GM23338 (cell line): ENCODE measurements around the gene H2BK1. TPM values are rescaled to one million over a fixed set of nuclear protein-coding genes. Genes with fewer than 3 reads are reported as not detected.

Experiments used
- ATAC-seq: fragments of 200-7000 bp; cut with Tn5 transposase; 3 replicates; pipeline ENCODE4 v1.9.1; 2020
- DNase-seq: peaks from one replicate; pipeline ENCODE4 v3.0.0-alpha.2; 2015; ENCODE audit warnings: low spot score
- H2AFZ ChIP-seq: fragments of 200-600 bp; sonication (generic); 2 replicates; pipeline ENCODE4 v1.8.0; 2016; ENCODE audit warnings: antibody characterized with exemption, mild to moderate bottlenecking, moderate library complexity
- H3F3A ChIP-seq: fragments of 200-600 bp; sonication (generic); replicated peaks from 2 replicates; pipeline ENCODE4 v1.8.0; 2017; ENCODE audit warnings: antibody characterized with exemption, mixed run types, low read depth
- H3K27ac ChIP-seq: fragments of 200-600 bp; sonication (generic); 2 replicates; pipeline ENCODE4 v1.6.1; 2016; ENCODE audit warnings: low read depth
- H3K27me3 ChIP-seq: fragments of 200-600 bp; sonication (generic); 2 replicates; pipeline ENCODE4 v1.8.0; 2016; ENCODE audit warnings: mild to moderate bottlenecking, mixed run types, moderate library complexity; ENCODE audit not compliant: insufficient read depth
- H3K36me3 ChIP-seq: fragments of 200-600 bp; sonication (generic); 2 replicates; pipeline ENCODE4 v1.8.0; 2016; ENCODE audit warnings: mild to moderate bottlenecking; ENCODE audit not compliant: insufficient read depth
- H3K4me1 ChIP-seq: fragments of 200-600 bp; sonication (generic); 2 replicates; pipeline ENCODE4 v1.8.0; 2016; ENCODE audit warnings: mild to moderate bottlenecking, moderate library complexity; ENCODE audit not compliant: insufficient read depth
- H3K4me2 ChIP-seq: fragments of 200-600 bp; sonication (generic); 2 replicates; pipeline ENCODE4 v1.7.1; 2017; ENCODE audit warnings: mixed run types
- H3K4me3 ChIP-seq: fragments of 200-600 bp; sonication (generic); 2 replicates; pipeline ENCODE4 v1.6.1; 2016; ENCODE audit warnings: mixed run types
- H3K79me2 ChIP-seq: fragments of 200-600 bp; sonication (generic); replicated peaks from 2 replicates; pipeline ENCODE4 v1.8.0; 2017; ENCODE audit warnings: mild to moderate bottlenecking; ENCODE audit not compliant: insufficient read depth
- H3K9me2 ChIP-seq: fragments of 200-600 bp; sonication (generic); 2 replicates; pipeline ENCODE4 v1.8.0; 2017; ENCODE audit not compliant: insufficient read depth
- H4K20me1 ChIP-seq: fragments of 200-600 bp; sonication (generic); replicated peaks from 2 replicates; pipeline ENCODE4 v1.8.0; 2017; ENCODE audit warnings: mild to moderate bottlenecking; ENCODE audit not compliant: insufficient read depth
- H3K27ac Mint-ChIP-seq: 2 replicates; pipeline ENCODE4 v1.8.0; 2020; ENCODE audit warnings: inconsistent platforms, mild to moderate bottlenecking, moderate library complexity, mixed read lengths
- H3K27me3 Mint-ChIP-seq: 3 replicates; pipeline ENCODE4 v1.8.0; 2022; ENCODE audit warnings: low read depth, mild to moderate bottlenecking, moderate library complexity, mixed read lengths, inconsistent platforms; ENCODE audit not compliant: insufficient read depth, poor library complexity
- H3K36me3 Mint-ChIP-seq: 3 replicates; pipeline ENCODE4 v1.8.0; 2021; ENCODE audit warnings: low read depth, mild to moderate bottlenecking, inconsistent platforms, moderate library complexity, mixed read lengths
- H3K4me1 Mint-ChIP-seq: 3 replicates; pipeline ENCODE4 v1.8.0; 2020; ENCODE audit warnings: mild to moderate bottlenecking, inconsistent platforms, mixed read lengths
- H3K4me3 Mint-ChIP-seq: 3 replicates; pipeline ENCODE4 v1.8.0; 2021; ENCODE audit warnings: moderate library complexity, mild to moderate bottlenecking, inconsistent platforms, mixed read lengths
- H3K9me3 Mint-ChIP-seq: 3 replicates; pipeline ENCODE4 v1.8.0; 2020; ENCODE audit warnings: moderate library complexity, mild to moderate bottlenecking, inconsistent platforms, mixed read lengths
- CREB1 ChIP-seq: fragments of 250-450 bp; sonication (Bioruptor Pico); IDR thresholded peaks from 2 replicates; pipeline ENCODE4 v1.5.0; 2020; ENCODE audit warnings: low read depth, mild to moderate bottlenecking, moderate library complexity
- CTCF ChIP-seq, 2 experiments: fragments of 200-600 bp in 1 of 2; sonication (generic) in 1 of 2; conservative IDR thresholded peaks; 2 replicates each; pipeline versions ENCODE4 v1.5.1 to v1.6.1; 2016 to 2017; ENCODE audit warnings: antibody characterized with exemption in 2 of 2, low read depth in 2 of 2, mild to moderate bottlenecking in 2 of 2, moderate library complexity in 1 of 2
- ETS1 ChIP-seq: IDR thresholded peaks from 2 replicates; pipeline ENCODE4 v1.6.1; 2016; ENCODE audit warnings: antibody characterized with exemption
- EZH2 ChIP-seq: fragments of 200-600 bp; sonication (generic); IDR thresholded peaks from one replicate; pipeline ENCODE4 v1.8.0; 2017; ENCODE audit warnings: antibody characterized with exemption, mild to moderate bottlenecking, low read depth; ENCODE audit not compliant: unreplicated experiment
- EZH2phosphoT487 ChIP-seq: fragments of 200-600 bp; sonication (generic); IDR thresholded peaks from one replicate; pipeline ENCODE4 v1.8.1; 2018; ENCODE audit warnings: antibody characterized with exemption; ENCODE audit not compliant: unreplicated experiment
- NANOG ChIP-seq: IDR thresholded peaks from 2 replicates; pipeline ENCODE4 v1.6.1; 2016; ENCODE audit warnings: antibody characterized with exemption, borderline replicate concordance
- POLR2AphosphoS5 ChIP-seq: IDR thresholded peaks from 2 replicates; pipeline ENCODE4 v1.6.1; 2016; ENCODE audit warnings: antibody characterized with exemption, low read depth
- REST ChIP-seq: IDR thresholded peaks from one replicate; pipeline ENCODE4 v1.6.1; 2018; ENCODE audit warnings: antibody characterized with exemption; ENCODE audit not compliant: unreplicated experiment
- STAT1 ChIP-seq: IDR thresholded peaks from one replicate; pipeline ENCODE4 v1.6.1; 2016; ENCODE audit warnings: antibody characterized with exemption; ENCODE audit not compliant: unreplicated experiment
- ZNF331 ChIP-seq: fragments of 250-450 bp; sonication (Bioruptor Pico); IDR thresholded peaks from 2 replicates; pipeline ENCODE4 v1.5.0; 2020; ENCODE audit warnings: low read depth, mild to moderate bottlenecking, moderate library complexity
- ZNF462 ChIP-seq: fragments of 250-450 bp; sonication (Bioruptor Pico); IDR thresholded peaks from 2 replicates; pipeline ENCODE4 v1.5.0; 2020; ENCODE audit warnings: mild to moderate bottlenecking, moderate library complexity
- polyA plus RNA-seq: library from polyadenylated mRNA; unstranded; fragments of >200 nt; fragmentation: Nextera tagmentation; extraction: Ambion mirVana; gene quantifications from 2 replicates; pipeline ENCODE4 v1.2.1, GENCODE V29; 2016
- total RNA-seq: library from RNA; depleted of rRNA; stranded (reverse); fragments of >200 nt; shearing (Covaris generic); gene quantifications from 2 replicates; pipeline ENCODE4 v1.2.3, GENCODE V29; 2014

The H2BK1 gene
- total and polyA plus RNA-seq, 2 experiments from 2014 or later: not detected

- H3K79me2 ChIP-seq: no peaks in the 10 kb centered on the region
- H3K4me1 ChIP-seq: peaks cover 2% of the 10 kb centered on the region; the same call in 1 of the 2 replicates
- no peaks in the 10 kb centered on the region for H3F3A ChIP-seq
- no peak for TF ChIP-seq EZH2
- no peak for TF ChIP-seq EZH2phosphoT487
- no peak for TF ChIP-seq CREB1 (CRISPR knock-in tag)
- TF ChIP-seq NANOG: no peak
- no peak for TF ChIP-seq REST
- TF ChIP-seq ETS1: no peak
- TF ChIP-seq CTCF (conservative IDR thresholded peaks at IDR 0.05; ENCODE audit: low read depth in 2 of 2): no peak
- TF ChIP-seq POLR2AphosphoS5: no peak
- no peak for TF ChIP-seq ZNF331
- no peak for TF ChIP-seq STAT1
- TF ChIP-seq ZNF462 (CRISPR knock-in tag): no peak
- no peaks in the 10 kb centered on the region for H3K36me3 ChIP-seq
- H2AFZ ChIP-seq: peak overlapping the region; percentile 80
- Mint-ChIP-seq H3K27ac (peak overlapping the region; percentile 21; the same call in 1 of the 2 replicates), H3K27me3 (peaks cover 10% of the 10 kb centered on the region), H3K9me3 (no peaks in the 10 kb centered on the region), H3K4me3 (no peak overlapping the region), H3K4me1 (peaks cover 5% of the 10 kb centered on the region; the same call in 1 of the 3 replicates), H3K36me3 (no peaks in the 10 kb centered on the region; the same call in 2 of the 3 replicates)
- DNase-seq (no peak), ATAC-seq (peak; percentile 71)
- H4K20me1 ChIP-seq: no peaks in the 10 kb centered on the region
- H3K27ac ChIP-seq: no peak overlapping the region
- H3K4me3 ChIP-seq: no peak overlapping the region
- no peaks in the 10 kb centered on the region for H3K9me2 ChIP-seq
- H3K4me2 ChIP-seq: no peak overlapping the region
- no peaks in the 10 kb centered on the region for H3K27me3 ChIP-seq
Observed at GRCh38 chr7:151198945-151199848, 11.1 kb downstream of the H2BK1 start.
